OCI-LY3 (cell line): ENCODE data around the gene LDHAL6B.

Source experiments
- H2AFZ ChIP-seq: fragments of 200-600, 300-600 bp; shearing (Covaris generic); 2 replicates; pipeline ENCODE4 v1.6.0; 2014; ENCODE audit warnings: antibody characterized with exemption, low read depth, low read length
- H3K27ac ChIP-seq: fragments of 200-600, 300-600 bp; sonication (generic); 2 replicates; pipeline ENCODE4 v1.5.1; 2014; ENCODE audit warnings: mild to moderate bottlenecking, low read length, moderate library complexity, mixed read lengths
- H3K27me3 ChIP-seq: fragments of 200-600, 300-600 bp; sonication (generic); 2 replicates; pipeline ENCODE4 v1.6.1; 2014; ENCODE audit warnings: low read depth, low read length, mixed read lengths
- H3K36me3 ChIP-seq: fragments of 200-600, 300-600 bp; sonication (generic); replicated peaks from 2 replicates; pipeline ENCODE3; 2014; ENCODE audit warnings: low read depth, low read length, mixed read lengths
- H3K4me1 ChIP-seq: fragments of 300-600, 200-600 bp; sonication (generic); 2 replicates; pipeline ENCODE4 v1.6.1; 2014; ENCODE audit warnings: low read length, mixed read lengths
- H3K4me2 ChIP-seq: fragments of 200-600, 300-600 bp; sonication (generic); 2 replicates; pipeline ENCODE4 v1.6.1; 2014; ENCODE audit warnings: low read length, mixed read lengths
- H3K4me3 ChIP-seq: fragments of 300-600, 200-600 bp; sonication (generic); 2 replicates; pipeline ENCODE4 v1.5.1; 2014; ENCODE audit warnings: antibody characterized with exemption, mild to moderate bottlenecking, low read length, moderate library complexity
- H3K79me2 ChIP-seq: fragments of 300-600, 200-600 bp; shearing (Covaris generic); 2 replicates; pipeline ENCODE4 v1.6.1; 2014; ENCODE audit warnings: mild to moderate bottlenecking, low read length, mixed read lengths
- H3K9ac ChIP-seq: fragments of 300-600, 200-600 bp; shearing (Covaris generic); 2 replicates; pipeline ENCODE4 v1.6.0; 2014; ENCODE audit warnings: mild to moderate bottlenecking, low read length, moderate library complexity
- H3K9me3 ChIP-seq: fragments of 200-600, 300-600 bp; shearing (Covaris generic); 2 replicates; pipeline ENCODE4 v1.6.1; 2014; ENCODE audit warnings: low read length, mixed read lengths; ENCODE audit not compliant: insufficient read depth
- H4K20me1 ChIP-seq: fragments of 200-600, 300-600 bp; sonication (generic); 2 replicates; pipeline ENCODE4 v1.6.1; 2016; ENCODE audit warnings: low read length, mixed read lengths; ENCODE audit not compliant: insufficient read depth
- EZH2phosphoT487 ChIP-seq: fragments of 200-600 bp; shearing (Covaris generic); IDR thresholded peaks from 2 replicates; pipeline ENCODE4 v1.6.1; 2018; ENCODE audit warnings: antibody characterized with exemption, mixed run types, low read depth
- TF ChIP-seq, protein P1 (sequence below): fragments of 200-600, 300-600 bp; sonication (generic); IDR thresholded peaks from 2 replicates; pipeline ENCODE4 v1.5.1; 2014; ENCODE audit warnings: antibody characterized with exemption, low read length, low read depth

The LDHAL6B gene

DNA sequence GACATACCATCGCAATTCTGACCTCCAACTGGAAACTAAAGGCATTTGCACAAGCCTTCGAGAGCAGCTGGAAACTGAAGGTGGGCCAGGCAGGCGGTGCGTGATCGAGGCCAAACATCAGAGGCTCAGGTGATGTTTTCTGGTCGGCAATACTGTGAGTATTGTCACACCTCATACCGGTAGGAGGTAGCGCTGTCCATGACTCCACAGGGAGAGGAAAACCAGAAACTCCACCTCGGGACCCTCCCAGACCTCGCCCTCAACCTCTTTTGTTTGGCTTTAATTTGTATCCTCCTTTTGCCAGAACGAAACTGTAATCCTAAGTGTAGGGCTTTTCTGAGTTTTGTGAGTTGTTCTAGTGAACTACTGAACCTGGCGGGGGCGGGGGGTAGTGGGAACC, 43.6 kb downstream of the LDHAL6B start:
- Histone ChIP-seq H4K20me1 (no peaks in the 10 kb centered on the region), H3K4me3 (no peak overlapping the region), H3K4me1 (peaks cover 67% of the 10 kb centered on the region), H3K9me3 (no peaks in the 10 kb centered on the region), H3K27ac (peak overlapping the region; percentile 50), H3K79me2 (no peaks in the 10 kb centered on the region; the same call in 1 of the 2 replicates), H3K9ac (peak overlapping the region; percentile 26; the same call in 1 of the 2 replicates), H3K36me3 (peaks cover 7% of the 10 kb centered on the region), H3K27me3 (no peaks in the 10 kb centered on the region), H2AFZ (no peak overlapping the region), H3K4me2 (peak overlapping the region; percentile 77)
- no peak for TF ChIP-seq EZH2phosphoT487
- TF ChIP-seq, protein P1, sequence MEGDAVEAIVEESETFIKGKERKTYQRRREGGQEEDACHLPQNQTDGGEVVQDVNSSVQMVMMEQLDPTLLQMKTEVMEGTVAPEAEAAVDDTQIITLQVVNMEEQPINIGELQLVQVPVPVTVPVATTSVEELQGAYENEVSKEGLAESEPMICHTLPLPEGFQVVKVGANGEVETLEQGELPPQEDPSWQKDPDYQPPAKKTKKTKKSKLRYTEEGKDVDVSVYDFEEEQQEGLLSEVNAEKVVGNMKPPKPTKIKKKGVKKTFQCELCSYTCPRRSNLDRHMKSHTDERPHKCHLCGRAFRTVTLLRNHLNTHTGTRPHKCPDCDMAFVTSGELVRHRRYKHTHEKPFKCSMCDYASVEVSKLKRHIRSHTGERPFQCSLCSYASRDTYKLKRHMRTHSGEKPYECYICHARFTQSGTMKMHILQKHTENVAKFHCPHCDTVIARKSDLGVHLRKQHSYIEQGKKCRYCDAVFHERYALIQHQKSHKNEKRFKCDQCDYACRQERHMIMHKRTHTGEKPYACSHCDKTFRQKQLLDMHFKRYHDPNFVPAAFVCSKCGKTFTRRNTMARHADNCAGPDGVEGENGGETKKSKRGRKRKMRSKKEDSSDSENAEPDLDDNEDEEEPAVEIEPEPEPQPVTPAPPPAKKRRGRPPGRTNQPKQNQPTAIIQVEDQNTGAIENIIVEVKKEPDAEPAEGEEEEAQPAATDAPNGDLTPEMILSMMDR = no peak

DNA sequence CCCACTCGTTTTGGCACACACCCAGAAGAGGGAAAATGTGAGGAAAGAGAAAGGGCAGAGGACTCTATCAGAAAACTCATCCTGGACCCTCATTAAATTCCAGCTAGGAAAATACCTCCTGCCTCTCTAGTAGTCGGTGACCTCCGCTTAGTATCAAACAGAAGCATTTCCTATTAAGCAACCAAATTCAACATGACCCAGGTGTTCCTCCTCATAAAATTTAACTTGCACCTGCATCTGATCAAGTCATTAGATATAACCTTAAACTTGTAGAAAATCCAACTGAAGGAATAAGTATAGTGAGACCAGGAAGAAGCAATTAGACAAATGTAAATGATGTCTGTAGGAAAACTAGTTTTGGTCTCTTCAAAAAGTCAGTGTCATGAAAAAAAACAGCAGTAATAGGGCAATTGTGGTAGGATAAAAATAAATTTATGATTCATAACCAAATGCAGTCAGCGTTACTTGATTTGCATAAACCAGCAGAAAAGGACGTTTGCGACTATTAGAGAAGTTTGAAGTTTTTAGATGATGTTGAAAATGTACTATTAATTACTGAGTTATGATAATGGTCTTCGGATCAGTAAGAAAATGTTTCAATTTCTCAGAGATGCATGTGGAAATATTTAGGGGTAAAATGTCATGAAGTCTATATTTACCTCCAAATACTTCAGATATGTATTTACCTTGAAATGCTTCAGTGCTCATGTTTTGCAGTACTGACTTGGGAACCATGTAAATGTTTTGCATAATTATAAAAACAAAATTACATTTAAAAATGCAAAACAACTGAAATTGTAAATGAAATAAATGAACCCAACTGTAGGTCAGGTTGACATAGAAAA, 44.6 kb downstream of the LDHAL6B start:
- H2AFZ ChIP-seq = no peak overlapping the region
- H3K27me3 ChIP-seq = no peaks in the 10 kb centered on the region
- peaks cover 7% of the 10 kb centered on the region for H3K36me3 ChIP-seq
- H3K79me2 ChIP-seq = no peaks in the 10 kb centered on the region; the same call in 1 of the 2 replicates
- TF ChIP-seq, protein P1 = no peak
- no peak for TF ChIP-seq EZH2phosphoT487
- peaks cover 60% of the 10 kb centered on the region for H3K4me1 ChIP-seq
- no peaks in the 10 kb centered on the region for H4K20me1 ChIP-seq
- H3K27ac ChIP-seq = peak overlapping the region; percentile 50
- H3K4me2 ChIP-seq = peak overlapping the region; percentile 77
- no peaks in the 10 kb centered on the region for H3K9me3 ChIP-seq
- peak overlapping the region; percentile 51 for H3K4me3 ChIP-seq
- peak overlapping the region; percentile 21; the same call in 1 of the 2 replicates for H3K9ac ChIP-seq

- H4K20me1 ChIP-seq = no peaks in the 10 kb centered on the region
- peaks cover 52% of the 10 kb centered on the region for H3K4me1 ChIP-seq
- no peaks in the 10 kb centered on the region for H3K9me3 ChIP-seq
- H2AFZ ChIP-seq = no peak overlapping the region
- no peak overlapping the region for H3K27ac ChIP-seq
- no peak overlapping the region for H3K4me2 ChIP-seq
- H3K9ac ChIP-seq = no peak overlapping the region
- H3K36me3 ChIP-seq = peaks cover 7% of the 10 kb centered on the region
- H3K27me3 ChIP-seq = no peaks in the 10 kb centered on the region
- TF ChIP-seq EZH2phosphoT487 = no peak
- TF ChIP-seq, protein P1 = no peak
- H3K79me2 ChIP-seq = no peaks in the 10 kb centered on the region; the same call in 1 of the 2 replicates
- no peak overlapping the region for H3K4me3 ChIP-seq
These were observed 45.5 kb downstream of the LDHAL6B start for GRCh38 chr15:59252137-59252536.

DNA sequence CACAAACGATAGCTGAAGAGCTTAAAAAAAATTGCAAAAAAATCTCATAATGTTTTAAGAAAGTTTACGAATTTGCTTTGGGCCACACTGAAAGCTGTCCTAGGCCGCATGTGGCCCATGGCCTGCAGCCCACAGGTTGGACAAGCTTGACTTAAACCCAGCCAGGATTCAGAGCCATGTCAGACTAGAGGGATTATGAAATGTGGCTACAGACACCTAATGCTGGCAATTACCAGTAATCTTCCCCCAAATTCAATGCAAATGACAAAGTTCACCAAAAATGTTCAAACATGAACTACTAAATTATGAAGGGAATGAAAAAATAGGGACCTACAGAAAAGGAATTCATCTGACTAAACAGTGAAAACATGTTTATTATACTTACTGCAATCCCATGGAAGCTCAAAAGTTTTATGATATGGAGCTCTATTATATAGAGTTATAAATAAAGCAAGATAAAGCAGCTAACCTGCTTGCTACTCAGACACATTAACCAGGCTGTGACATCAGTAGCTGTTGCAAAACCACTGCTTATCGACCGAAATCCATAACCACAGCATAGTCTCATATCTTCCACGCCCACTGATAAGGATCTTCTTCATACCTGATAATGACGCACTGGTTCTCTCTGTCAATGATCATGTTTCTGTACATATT, 49.2 kb downstream of the LDHAL6B start:
- Histone ChIP-seq H3K4me3 (no peak overlapping the region), H3K9ac (no peak overlapping the region), H2AFZ (no peak overlapping the region), H3K9me3 (no peaks in the 10 kb centered on the region), H3K4me2 (no peak overlapping the region), H3K79me2 (no peaks in the 10 kb centered on the region), H4K20me1 (no peaks in the 10 kb centered on the region), H3K4me1 (peaks cover 17% of the 10 kb centered on the region), H3K36me3 (peaks cover 7% of the 10 kb centered on the region), H3K27me3 (no peaks in the 10 kb centered on the region), H3K27ac (no peak overlapping the region)
- TF ChIP-seq, protein P1 = no peak
- TF ChIP-seq EZH2phosphoT487 = no peak
